ENCODE measurements around the gene ATE1.
"Not testable (repeated sequence)": the region's sequence is repeated elsewhere in the genome, so short reads cannot be mapped to it uniquely, and the experiment has no call there.

The ATE1 gene

GRCh38 chr10:121828045-121828444 lies 99.8 kb downstream of the ATE1 start:
- TF ChIP-seq CTCF (IDR thresholded peaks at IDR 0.05): no peak
- H3K36me3 ChIP-seq: peaks cover 26% of the 10 kb centered on the region
- H3K9me3 ChIP-seq: no peaks in the 10 kb centered on the region
- H3K27ac ChIP-seq: no peak overlapping the region
- no peak overlapping the region for H3K4me3 ChIP-seq (ENCODE audit: low read depth in 1 of 2, low read length in 1 of 2)
- no peaks in the 10 kb centered on the region for H3K4me1 ChIP-seq (ENCODE audit: control insufficient read depth in 1 of 2, insufficient read depth in 1 of 2, low read depth in 1 of 2, low read length in 1 of 2)
- H3K27me3 ChIP-seq: no peaks in the 10 kb centered on the region

- H3K27me3 ChIP-seq; H3K27ac ChIP-seq; H3K9me3 ChIP-seq; H3K4me1 ChIP-seq (ENCODE audit: control insufficient read depth in 1 of 2, insufficient read depth in 1 of 2, low read depth in 1 of 2, low read length in 1 of 2); H3K4me3 ChIP-seq (ENCODE audit: low read depth in 1 of 2, low read length in 1 of 2): not testable (repeated sequence)
- H3K36me3 ChIP-seq: peaks cover 26% of the 10 kb centered on the region
Observed at GRCh38 chr10:121826773-121827172, 101.1 kb downstream of the ATE1 start.

GRCh38 chr10:121823993-121824463 lies 103.8 kb downstream of the ATE1 start:
- TF ChIP-seq CTCF (IDR thresholded peaks at IDR 0.05): no peak
- Histone ChIP-seq H3K27ac (no peak overlapping the region), H3K27me3 (no peaks in the 10 kb centered on the region)

GRCh38 chr10:121822724-121823123 lies 105.1 kb downstream of the ATE1 start:
- H3K27ac ChIP-seq: no peak overlapping the region
- no peaks in the 10 kb centered on the region for H3K4me1 ChIP-seq (ENCODE audit: control insufficient read depth in 1 of 2, insufficient read depth in 1 of 2, low read depth in 1 of 2, low read length in 1 of 2)
- no peak overlapping the region for H3K4me3 ChIP-seq (ENCODE audit: low read depth in 1 of 2, low read length in 1 of 2)
- TF ChIP-seq CTCF (IDR thresholded peaks at IDR 0.05): no peak
- no peaks in the 10 kb centered on the region for H3K27me3 ChIP-seq
- H3K36me3 ChIP-seq: peaks cover 11% of the 10 kb centered on the region
- no peaks in the 10 kb centered on the region for H3K9me3 ChIP-seq

More at GRCh38 chr10:121823993-121824463, 103.8 kb downstream of the ATE1 start:
- Histone ChIP-seq H3K4me1 (ENCODE audit: control insufficient read depth in 1 of 2, insufficient read depth in 1 of 2, low read depth in 1 of 2, low read length in 1 of 2) (no peaks in the 10 kb centered on the region), H3K36me3 (peaks cover 17% of the 10 kb centered on the region), H3K4me3 (ENCODE audit: low read depth in 1 of 2, low read length in 1 of 2) (no peak overlapping the region), H3K9me3 (no peaks in the 10 kb centered on the region)

- Histone ChIP-seq H3K4me1 (ENCODE audit: control insufficient read depth in 1 of 2, insufficient read depth in 1 of 2, low read depth in 1 of 2, low read length in 1 of 2) (no peaks in the 10 kb centered on the region), H3K27me3 (no peaks in the 10 kb centered on the region), H3K27ac (no peak overlapping the region), H3K9me3 (no peaks in the 10 kb centered on the region), H3K36me3 (peaks cover 6% of the 10 kb centered on the region), H3K4me3 (ENCODE audit: low read depth in 1 of 2, low read length in 1 of 2) (no peak overlapping the region)
- TF ChIP-seq CTCF (IDR thresholded peaks at IDR 0.05): no peak
Observed at GRCh38 chr10:121822180-121822579, 105.7 kb downstream of the ATE1 start.

GRCh38 chr10:121819049-121819448 lies 108.8 kb downstream of the ATE1 start:
- H3K36me3 ChIP-seq: peaks cover 6% of the 10 kb centered on the region
- no peaks in the 10 kb centered on the region for H3K4me1 ChIP-seq (ENCODE audit: control insufficient read depth in 1 of 2, insufficient read depth in 1 of 2, low read depth in 1 of 2, low read length in 1 of 2)
- no peak overlapping the region for H3K27ac ChIP-seq
- no peaks in the 10 kb centered on the region for H3K9me3 ChIP-seq
- H3K27me3 ChIP-seq: no peaks in the 10 kb centered on the region
- H3K4me3 ChIP-seq (ENCODE audit: low read depth in 1 of 2, low read length in 1 of 2): no peak overlapping the region
- no peak for TF ChIP-seq CTCF (IDR thresholded peaks at IDR 0.05)
